Esophagus muscularis mucosa (tissue), 4 donors: ENCODE data around the gene RSPH3.

Experiments
- CTCF ChIP-seq, 3 experiments: fragments of 200-600 bp in 2 of 3; fragments of 450-650 bp in 1 of 3; sonication (generic) in 2 of 3; IDR thresholded peaks; one replicate each; pipeline ENCODE4 v1.5.1; 2017 to 2019; ENCODE audit warnings: antibody characterized with exemption in 3 of 3, mild to moderate bottlenecking in 2 of 3, moderate library complexity in 1 of 3
- EP300 ChIP-seq: sonication (generic); formaldehyde crosslinking; IDR thresholded peaks from one replicate; pipeline ENCODE4 v1.6.1; 2017; ENCODE audit warnings: antibody characterized with exemption
- POLR2A ChIP-seq: fragments of 450-650 bp; IDR thresholded peaks from one replicate; pipeline ENCODE4 v1.6.1; 2017; ENCODE audit warnings: antibody characterized with exemption, moderate library complexity, mild to moderate bottlenecking, low read depth
- POLR2AphosphoS5 ChIP-seq, 2 donors: sonication (generic); formaldehyde crosslinking; IDR thresholded peaks; one replicate each; pipeline ENCODE4 v1.6.1; 2017; ENCODE audit warnings: antibody characterized with exemption in 2 of 2

GRCh38 chr6:159041181-159041580, 41.2 kb upstream of the RSPH3 start:
- TF ChIP-seq POLR2AphosphoS5 (IDR thresholded peaks at IDR 0.05), result no peak
- no peak for TF ChIP-seq EP300
- no peak for TF ChIP-seq CTCF (IDR thresholded peaks at IDR 0.05)
- no peak for TF ChIP-seq POLR2A
